Upper lobe of left lung (tissue), 6 donors: ENCODE results near the gene CMKLR1. TPM values are rescaled to one million over a fixed set of nuclear protein-coding genes. Genes with fewer than 3 reads are reported as not detected.

Source experiments
- ATAC-seq, 2 donors: fragments of 200-7000 bp; cut with Tn5 transposase; one replicate each; pipeline ENCODE4 v1.9.1; 2022; ENCODE audit warnings: mild to moderate bottlenecking in 2 of 2, moderate library complexity in 2 of 2; ENCODE audit not compliant: low FRiP score in 2 of 2
- DNase-seq, 2 donors: peaks; one replicate each; pipeline ENCODE4 v3.0.0-alpha.2; 2019 to 2020
- H3K27ac ChIP-seq, 4 donors: fragments of 200-600 bp; sonication (generic); one replicate each; pipeline ENCODE4 v1.5.1; 2016 to 2019
- H3K27me3 ChIP-seq, 4 donors: fragments of 200-600 bp; sonication (generic); one replicate each; pipeline ENCODE4 v1.5.1; 2017 to 2019
- H3K36me3 ChIP-seq, 4 donors: fragments of 200-600 bp; sonication (generic); one replicate each; pipeline ENCODE4 v1.5.1; 2016 to 2019
- H3K4me1 ChIP-seq, 4 donors: fragments of 200-600 bp; sonication (generic); one replicate each; pipeline ENCODE4 v1.5.1; 2018 to 2019
- H3K4me3 ChIP-seq, 4 donors: fragments of 200-600 bp; sonication (generic); one replicate each; pipeline ENCODE4 v1.5.1; 2017 to 2019; ENCODE audit warnings: mild to moderate bottlenecking in 2 of 4, moderate library complexity in 1 of 4
- H3K9me3 ChIP-seq, 4 donors: fragments of 200-600 bp; sonication (generic); one replicate each; pipeline ENCODE4 v1.5.1; 2018 to 2019
- CTCF ChIP-seq, 6 experiments: fragments of 450-650 bp in 4 of 6; fragments of 200-600 bp in 2 of 6; sonication (generic) in 2 of 6; IDR thresholded peaks; one replicate each; pipeline ENCODE4 v1.5.1; 2016 to 2019; ENCODE audit warnings: antibody characterized with exemption in 6 of 6
- EP300 ChIP-seq, 4 donors: sonication (generic); formaldehyde crosslinking; IDR thresholded peaks; one replicate each; pipeline ENCODE4 v1.5.1; 2017; ENCODE audit warnings: antibody characterized with exemption in 4 of 4, control low read depth in 2 of 4
- POLR2A ChIP-seq, 4 donors: fragments of 450-650 bp; IDR thresholded peaks; one replicate each; pipeline ENCODE4 v1.5.1; 2016 to 2017; ENCODE audit warnings: antibody characterized with exemption in 4 of 4, mild to moderate bottlenecking in 2 of 4
- POLR2AphosphoS5 ChIP-seq, 2 donors: sonication (generic); formaldehyde crosslinking; IDR thresholded peaks; one replicate each; pipeline ENCODE4 v1.5.1; 2017; ENCODE audit warnings: antibody characterized with exemption in 2 of 2
- WGBS, 2 donors: methylation state at CpG; one replicate each; pipeline ENCODE4 v1.1.5; 2017 to 2018; 5-methylcytosine and 5-hydroxymethylcytosine counted together
- total RNA-seq, 6 donors: library from RNA; depleted of rRNA in 4 of 6; stranded (reverse); fragments of >200 nt in 4 of 6; gene quantifications; one replicate each; pipeline versions ENCODE4 v1.1.0 to v1.2.1, GENCODE V29; 2016 to 2021
- donor health status: DM: no; HTN: no; CAD: no; lungs with moderate emphysema.
- donor health status: DM: no; HTN: yes; CAD: no; lungs with severe emphysema.

The CMKLR1 gene
- total RNA-seq, 6 donors from 2014 or later: 7.8 to 40.9 (median 19.9) TPM

GRCh38 chr12:108381787-108382436 lies 42.8 kb upstream of the CMKLR1 start:
- 51 to 58% methylated on average over 7 to 8 of the region's 8 CpGs for WGBS, 2 donors
- no peaks in the 10 kb centered on the region for H3K4me1 ChIP-seq
- DNase-seq (no peak), ATAC-seq (peak in 1 of 2 donors; percentile 16)
- TF ChIP-seq EP300 (IDR thresholded peaks at IDR 0.05) (no peak), POLR2A (IDR thresholded peaks at IDR 0.05) (no peak), CTCF (IDR thresholded peaks at IDR 0.05) (no peak), POLR2AphosphoS5 (IDR thresholded peaks at IDR 0.05) (no peak)
- no peaks in the 10 kb centered on the region for H3K36me3 ChIP-seq
- H3K27me3 ChIP-seq: no peaks in the 10 kb centered on the region
- H3K9me3 ChIP-seq: peaks cover 0 to 10% (median 6%) of the 10 kb centered on the region in 4 donors
- no peak overlapping the region for H3K27ac ChIP-seq
- no peak overlapping the region for H3K4me3 ChIP-seq

- DNase-seq: no peak
- H3K4me1 ChIP-seq: no peaks in the 10 kb centered on the region
- no peaks in the 10 kb centered on the region for H3K27me3 ChIP-seq
- TF ChIP-seq EP300 (IDR thresholded peaks at IDR 0.05) (no peak), POLR2A (IDR thresholded peaks at IDR 0.05) (no peak), CTCF (IDR thresholded peaks at IDR 0.05) (no peak)
- peaks cover 0 to 18% (median 5%) of the 10 kb centered on the region in 4 donors for H3K9me3 ChIP-seq
- no peak for ATAC-seq
- no peaks in the 10 kb centered on the region for H3K36me3 ChIP-seq
- H3K4me3 ChIP-seq: no peak overlapping the region
- no peak overlapping the region for H3K27ac ChIP-seq
These were observed 41.3 kb upstream of the CMKLR1 start for GRCh38 chr12:108380382-108380781.

GRCh38 chr12:108379823-108380222 lies 40.7 kb upstream of the CMKLR1 start:
- 71 to 83% methylated on average over 4 of the region's 4 CpGs for whole genome bisulfite sequencing, 2 donors
- H3K4me1 ChIP-seq: no peaks in the 10 kb centered on the region
- no peak overlapping the region for H3K27ac ChIP-seq
- H3K36me3 ChIP-seq: no peaks in the 10 kb centered on the region
- ATAC-seq (no peak), DNase-seq (no peak)
- no peak overlapping the region for H3K4me3 ChIP-seq
- H3K27me3 ChIP-seq: no peaks in the 10 kb centered on the region
- no peak for TF ChIP-seq POLR2A (IDR thresholded peaks at IDR 0.05)
- no peak for TF ChIP-seq POLR2AphosphoS5 (IDR thresholded peaks at IDR 0.05)
- TF ChIP-seq CTCF (IDR thresholded peaks at IDR 0.05): no peak
- no peak for TF ChIP-seq EP300 (IDR thresholded peaks at IDR 0.05)
- peaks cover 0 to 14% (median 3%) of the 10 kb centered on the region in 4 donors for H3K9me3 ChIP-seq

GRCh38 chr12:108378926-108379325 lies 39.8 kb upstream of the CMKLR1 start:
- ATAC-seq: no peak

More at GRCh38 chr12:108378926-108379325, 39.8 kb upstream of the CMKLR1 start:
- Histone ChIP-seq H3K36me3 (no peaks in the 10 kb centered on the region), H3K9me3 (peaks cover 0 to 18% (median 5%) of the 10 kb centered on the region in 4 donors), H3K4me3 (no peak overlapping the region), H3K27ac (no peak overlapping the region), H3K4me1 (no peaks in the 10 kb centered on the region), H3K27me3 (no peaks in the 10 kb centered on the region)
- no peak for DNase-seq
- no peak for TF ChIP-seq POLR2AphosphoS5 (IDR thresholded peaks at IDR 0.05)
- no peak for TF ChIP-seq CTCF (IDR thresholded peaks at IDR 0.05)
- TF ChIP-seq POLR2A (IDR thresholded peaks at IDR 0.05): no peak
- no peak for TF ChIP-seq EP300 (IDR thresholded peaks at IDR 0.05)
- WGBS, 2 donors: 88 to 91% methylated on average over 3 of the region's 3 CpGs
